ENCODE results near the gene SPPL2C.

SPPL2C gene

GRCh38 chr17:45828582-45829133 lies 16.0 kb upstream of the SPPL2C start:
- DNase-seq: no peak

GRCh38 chr17:45833920-45834319 lies 10.8 kb upstream of the SPPL2C start:
- DNase-seq: no peak

GRCh38 chr17:45834471-45835396 lies 9.9 kb upstream of the SPPL2C start:
- DNase-seq: no peak

- no peak for DNase-seq
These were observed 9.2 kb upstream of the SPPL2C start for GRCh38 chr17:45835481-45835880.

GRCh38 chr17:45836047-45837044 lies 8.3 kb upstream of the SPPL2C start:
- DNase-seq: no peak

- DNase-seq: no peak
These were observed 7.5 kb upstream of the SPPL2C start for GRCh38 chr17:45837187-45837586.

- no peak for DNase-seq
These were observed 7.1 kb upstream of the SPPL2C start for GRCh38 chr17:45837603-45838002.

- no peak for DNase-seq
These were observed 5.9 kb upstream of the SPPL2C start for GRCh38 chr17:45838751-45839295.

GRCh38 chr17:45839442-45839841 lies 5.2 kb upstream of the SPPL2C start:
- no peak for DNase-seq

GRCh38 chr17:45841186-45841585 lies 3.5 kb upstream of the SPPL2C start:
- no peak for DNase-seq

- DNase-seq: no peak
These were observed 2.7 kb upstream of the SPPL2C start for GRCh38 chr17:45841883-45842525.

GRCh38 chr17:45843722-45844121 lies 959 bp upstream of the SPPL2C start:
- DNase-seq: no peak

GRCh38 chr17:45845376-45846185 lies 900 bp downstream of the SPPL2C start:
- no peak for DNase-seq

GRCh38 chr17:45846223-45846622 lies 1.5 kb downstream of the SPPL2C start:
- DNase-seq: no peak

- DNase-seq: no peak
These were observed 2.0 kb downstream of the SPPL2C start for GRCh38 chr17:45846646-45847045.

- no peak for DNase-seq
These were observed 2.4 kb downstream of the SPPL2C start for GRCh38 chr17:45847101-45847500.

- DNase-seq: no peak
These were observed 3.1 kb downstream of the SPPL2C start for GRCh38 chr17:45847747-45848146.

- no peak for DNase-seq
These were observed 3.7 kb downstream of the SPPL2C start for GRCh38 chr17:45848405-45848804.

- DNase-seq: no peak
These were observed 4.3 kb downstream of the SPPL2C start for GRCh38 chr17:45848868-45849535.

- no peak for DNase-seq
These were observed 4.9 kb downstream of the SPPL2C start for GRCh38 chr17:45849536-45849990.
